Gastrocnemius medialis (tissue), 4 donors: ENCODE measurements around the gene TMEM187.

Experiments
- POLR2A ChIP-seq, 2 donors: fragments of 450-650 bp; IDR thresholded peaks; one replicate each; pipeline ENCODE4 v1.6.1; 2017; ENCODE audit warnings: antibody characterized with exemption in 2 of 2, mild to moderate bottlenecking in 2 of 2, moderate library complexity in 2 of 2
- TF ChIP-seq, protein P1 (sequence below), 5 experiments: fragments of 450-650 bp in 3 of 5; fragments of 200-600 bp in 2 of 5; sonication (generic) in 2 of 5; IDR thresholded peaks in 4 of 5; conservative IDR thresholded peaks in 1 of 5; 1 replicate in 4 of 5; 2 replicates in 1 of 5; pipeline ENCODE4 v1.5.1; 2016 to 2019; ENCODE audit warnings: antibody characterized with exemption in 5 of 5, mild to moderate bottlenecking in 3 of 5, moderate library complexity in 3 of 5

GRCh38 chrX:154014429-154015380 lies 42.2 kb downstream of the TMEM187 start:
- TF ChIP-seq POLR2A (IDR thresholded peaks at IDR 0.05), result no peak
- TF ChIP-seq, protein P1, sequence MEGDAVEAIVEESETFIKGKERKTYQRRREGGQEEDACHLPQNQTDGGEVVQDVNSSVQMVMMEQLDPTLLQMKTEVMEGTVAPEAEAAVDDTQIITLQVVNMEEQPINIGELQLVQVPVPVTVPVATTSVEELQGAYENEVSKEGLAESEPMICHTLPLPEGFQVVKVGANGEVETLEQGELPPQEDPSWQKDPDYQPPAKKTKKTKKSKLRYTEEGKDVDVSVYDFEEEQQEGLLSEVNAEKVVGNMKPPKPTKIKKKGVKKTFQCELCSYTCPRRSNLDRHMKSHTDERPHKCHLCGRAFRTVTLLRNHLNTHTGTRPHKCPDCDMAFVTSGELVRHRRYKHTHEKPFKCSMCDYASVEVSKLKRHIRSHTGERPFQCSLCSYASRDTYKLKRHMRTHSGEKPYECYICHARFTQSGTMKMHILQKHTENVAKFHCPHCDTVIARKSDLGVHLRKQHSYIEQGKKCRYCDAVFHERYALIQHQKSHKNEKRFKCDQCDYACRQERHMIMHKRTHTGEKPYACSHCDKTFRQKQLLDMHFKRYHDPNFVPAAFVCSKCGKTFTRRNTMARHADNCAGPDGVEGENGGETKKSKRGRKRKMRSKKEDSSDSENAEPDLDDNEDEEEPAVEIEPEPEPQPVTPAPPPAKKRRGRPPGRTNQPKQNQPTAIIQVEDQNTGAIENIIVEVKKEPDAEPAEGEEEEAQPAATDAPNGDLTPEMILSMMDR (IDR thresholded peaks at IDR 0.05 in 4 of 5, conservative IDR thresholded peaks at IDR 0.05 in 1 of 5), result no peak
